Activated naive CD8-positive, alpha-beta T cell treated with anti-CD3 and anti-CD28 coated beads, Interleukin-2, amount 50 U/mL, for 16 hours (primary cell): Measurements from ENCODE around the gene ASPM.
A peak's percentile ranks its signal among the peaks of the same experiment; 100 is the strongest.

ENCODE experiments used
- DNase-seq: peaks from one replicate; pipeline ENCODE4 v3.0.0-alpha.2; 2020; ENCODE audit warnings: low read depth, low spot score

Gene ASPM, protein sequence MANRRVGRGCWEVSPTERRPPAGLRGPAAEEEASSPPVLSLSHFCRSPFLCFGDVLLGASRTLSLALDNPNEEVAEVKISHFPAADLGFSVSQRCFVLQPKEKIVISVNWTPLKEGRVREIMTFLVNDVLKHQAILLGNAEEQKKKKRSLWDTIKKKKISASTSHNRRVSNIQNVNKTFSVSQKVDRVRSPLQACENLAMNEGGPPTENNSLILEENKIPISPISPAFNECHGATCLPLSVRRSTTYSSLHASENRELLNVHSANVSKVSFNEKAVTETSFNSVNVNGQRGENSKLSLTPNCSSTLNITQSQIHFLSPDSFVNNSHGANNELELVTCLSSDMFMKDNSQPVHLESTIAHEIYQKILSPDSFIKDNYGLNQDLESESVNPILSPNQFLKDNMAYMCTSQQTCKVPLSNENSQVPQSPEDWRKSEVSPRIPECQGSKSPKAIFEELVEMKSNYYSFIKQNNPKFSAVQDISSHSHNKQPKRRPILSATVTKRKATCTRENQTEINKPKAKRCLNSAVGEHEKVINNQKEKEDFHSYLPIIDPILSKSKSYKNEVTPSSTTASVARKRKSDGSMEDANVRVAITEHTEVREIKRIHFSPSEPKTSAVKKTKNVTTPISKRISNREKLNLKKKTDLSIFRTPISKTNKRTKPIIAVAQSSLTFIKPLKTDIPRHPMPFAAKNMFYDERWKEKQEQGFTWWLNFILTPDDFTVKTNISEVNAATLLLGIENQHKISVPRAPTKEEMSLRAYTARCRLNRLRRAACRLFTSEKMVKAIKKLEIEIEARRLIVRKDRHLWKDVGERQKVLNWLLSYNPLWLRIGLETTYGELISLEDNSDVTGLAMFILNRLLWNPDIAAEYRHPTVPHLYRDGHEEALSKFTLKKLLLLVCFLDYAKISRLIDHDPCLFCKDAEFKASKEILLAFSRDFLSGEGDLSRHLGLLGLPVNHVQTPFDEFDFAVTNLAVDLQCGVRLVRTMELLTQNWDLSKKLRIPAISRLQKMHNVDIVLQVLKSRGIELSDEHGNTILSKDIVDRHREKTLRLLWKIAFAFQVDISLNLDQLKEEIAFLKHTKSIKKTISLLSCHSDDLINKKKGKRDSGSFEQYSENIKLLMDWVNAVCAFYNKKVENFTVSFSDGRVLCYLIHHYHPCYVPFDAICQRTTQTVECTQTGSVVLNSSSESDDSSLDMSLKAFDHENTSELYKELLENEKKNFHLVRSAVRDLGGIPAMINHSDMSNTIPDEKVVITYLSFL (N-terminal part only)

DNA sequence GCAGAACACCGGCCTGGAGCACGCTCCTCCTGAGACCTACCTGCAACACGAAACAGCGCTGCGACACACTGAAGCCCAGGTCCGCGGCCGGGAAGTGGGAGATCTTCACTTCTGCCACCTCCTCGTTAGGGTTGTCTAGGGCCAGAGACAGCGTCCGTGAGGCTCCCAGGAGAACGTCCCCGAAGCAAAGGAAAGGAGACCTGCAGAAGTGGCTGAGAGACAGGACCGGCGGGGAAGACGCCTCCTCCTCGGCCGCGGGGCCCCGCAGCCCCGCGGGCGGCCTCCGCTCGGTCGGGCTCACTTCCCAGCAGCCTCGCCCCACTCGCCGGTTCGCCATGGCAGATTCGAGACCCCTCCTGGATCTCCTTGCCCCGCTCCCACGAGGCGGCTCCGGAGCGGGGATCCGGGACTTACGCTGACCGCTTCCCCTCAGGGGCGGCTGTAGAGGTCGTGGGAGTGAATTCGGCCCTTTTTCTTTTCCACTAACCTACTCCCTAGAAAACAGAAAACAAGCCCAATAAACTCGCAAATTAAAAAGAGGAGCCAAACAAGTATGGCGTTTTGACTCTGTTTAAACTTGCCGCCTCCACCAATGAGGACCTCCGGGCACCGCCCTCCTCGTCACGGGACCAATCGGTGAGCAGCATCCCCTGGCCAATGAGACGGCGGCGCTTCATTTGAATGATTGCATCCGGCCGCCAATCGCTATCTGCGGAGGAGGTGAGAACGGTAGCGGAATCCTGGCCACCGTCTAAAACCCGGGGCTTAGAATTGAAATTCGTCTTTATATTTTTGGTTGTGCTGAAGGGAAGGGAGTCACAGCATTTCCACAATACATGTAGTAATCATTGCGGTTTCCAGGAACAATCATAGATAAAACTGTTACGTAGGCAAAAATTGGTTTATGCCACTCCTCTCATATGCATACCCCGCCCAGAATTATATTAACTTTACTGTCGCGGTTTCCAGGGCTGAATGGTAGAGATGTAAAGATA is at the start of gene ASPM:
Gene ASPM, minus strand, starts transcription at position 569 of the 995 bp plus-strand sequence. Its CDS starts 232 bp downstream, at position 337.
- DNase-seq = peak; percentile 89

DNA sequence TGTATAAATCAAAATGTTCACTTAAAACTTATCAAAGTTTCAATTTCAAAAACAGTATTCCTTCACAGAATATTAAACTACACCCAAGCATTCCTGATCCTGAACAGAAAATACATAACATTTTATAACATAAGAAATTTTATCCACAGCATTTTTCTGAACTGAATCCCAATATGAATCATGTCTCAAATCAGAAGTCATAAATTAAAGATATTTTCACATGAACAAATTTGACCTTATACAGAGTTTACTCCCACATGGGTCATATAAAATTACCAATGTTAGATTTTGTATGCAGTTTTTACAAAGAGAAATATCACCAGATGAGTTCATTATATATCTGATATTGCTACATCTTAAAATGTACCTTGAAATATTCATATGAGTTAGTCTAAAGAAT is 48.6 kb upstream of the ASPM start:
- no peak for DNase-seq

DNA sequence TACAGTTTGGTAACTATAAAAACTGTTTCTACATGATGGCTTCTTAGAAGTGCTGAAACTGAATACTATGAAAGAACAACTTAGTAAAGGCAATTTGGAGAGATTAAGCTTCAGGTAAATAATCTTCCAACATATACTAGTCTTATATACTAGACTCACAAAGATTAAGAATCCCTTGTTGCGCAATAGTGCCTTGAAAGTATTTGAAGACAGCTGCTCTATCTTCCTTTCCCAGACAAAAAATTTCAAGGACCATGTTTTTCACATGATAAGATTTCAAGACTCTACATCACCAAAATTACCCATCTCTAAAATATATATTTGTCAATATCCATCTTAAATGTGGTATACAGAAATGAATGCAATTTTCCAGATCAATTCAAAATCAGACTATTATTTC is 37.7 kb upstream of the ASPM start:
- DNase-seq = no peak

DNA sequence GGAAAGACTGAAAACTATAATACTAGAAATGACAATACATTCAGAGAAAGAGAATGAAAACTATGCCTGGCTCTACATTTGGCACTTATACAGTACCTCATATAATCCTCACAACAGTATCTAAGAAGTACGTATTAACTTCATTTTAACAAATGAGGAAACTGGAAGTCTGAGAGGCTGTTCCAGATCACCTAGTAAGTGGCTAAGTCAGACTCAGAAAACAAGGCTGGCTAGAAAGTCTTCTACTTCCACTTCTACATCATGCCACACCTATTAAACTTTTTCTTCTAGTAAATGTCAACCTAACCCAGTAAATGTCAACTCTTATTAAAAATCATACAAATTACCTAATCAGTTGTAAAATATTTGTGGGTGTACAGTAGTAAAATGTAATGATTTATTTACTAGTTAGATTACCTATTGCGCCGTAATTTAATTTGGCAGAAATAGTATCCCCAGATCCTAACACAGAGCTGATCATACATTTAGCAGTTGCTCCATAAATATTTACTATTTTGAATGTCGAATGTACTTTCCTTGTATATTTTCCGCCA is 36.8 kb upstream of the ASPM start:
- no peak for DNase-seq

- no peak for DNase-seq
These were observed 36.2 kb upstream of the ASPM start for GRCh38 chr1:197182716-197183115.

GRCh38 chr1:197181982-197182381 is 35.5 kb upstream of the ASPM start:
- no peak for DNase-seq

- DNase-seq = no peak
These were observed 33.9 kb upstream of the ASPM start for GRCh38 chr1:197180252-197180878.

- DNase-seq = no peak
These were observed 32.5 kb upstream of the ASPM start for GRCh38 chr1:197178998-197179397.

GRCh38 chr1:197174818-197175217 is 28.3 kb upstream of the ASPM start:
- no peak for DNase-seq

DNA sequence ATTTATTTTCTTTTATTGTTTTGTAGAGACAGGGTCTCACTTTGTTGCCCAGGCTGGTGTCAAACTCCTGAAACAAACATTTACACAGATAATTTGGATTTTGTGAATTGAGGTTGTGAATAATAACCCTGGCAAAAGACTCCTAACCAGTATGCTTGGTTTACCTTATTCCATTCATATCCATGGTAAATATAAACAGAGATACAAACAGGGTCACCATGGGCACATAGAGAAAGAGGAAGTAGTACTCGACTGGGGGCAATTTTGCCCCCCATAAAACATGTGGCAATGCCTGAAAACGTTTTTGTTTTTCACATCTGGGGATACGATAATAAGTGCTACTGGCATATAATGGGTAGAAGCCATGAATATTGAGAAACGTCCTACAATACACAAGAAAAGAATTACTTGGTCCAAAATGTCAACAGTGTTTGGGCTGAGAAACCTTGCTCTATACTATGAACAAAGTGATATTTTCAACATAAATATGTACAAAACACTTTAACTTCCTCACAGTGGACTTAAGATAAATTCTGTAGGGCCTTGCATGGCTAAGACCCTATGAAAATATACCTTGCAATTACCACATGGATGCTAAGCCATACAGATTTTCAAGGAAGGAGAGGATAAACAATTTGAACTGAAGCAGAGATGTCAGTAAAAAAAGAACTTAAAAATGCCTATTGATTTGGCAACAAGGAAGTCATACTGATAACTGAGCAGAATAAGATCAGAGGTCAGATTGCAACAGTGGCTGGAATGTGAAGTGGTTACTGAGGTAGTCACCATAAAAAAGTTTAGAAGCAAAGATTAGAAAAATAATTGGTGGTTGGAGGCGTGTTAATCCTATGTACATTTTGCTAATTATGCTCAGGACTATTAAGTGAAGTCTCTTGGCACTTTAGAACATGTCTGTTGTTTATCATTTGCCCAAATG is 27.4 kb upstream of the ASPM start:
- DNase-seq = no peak

DNA sequence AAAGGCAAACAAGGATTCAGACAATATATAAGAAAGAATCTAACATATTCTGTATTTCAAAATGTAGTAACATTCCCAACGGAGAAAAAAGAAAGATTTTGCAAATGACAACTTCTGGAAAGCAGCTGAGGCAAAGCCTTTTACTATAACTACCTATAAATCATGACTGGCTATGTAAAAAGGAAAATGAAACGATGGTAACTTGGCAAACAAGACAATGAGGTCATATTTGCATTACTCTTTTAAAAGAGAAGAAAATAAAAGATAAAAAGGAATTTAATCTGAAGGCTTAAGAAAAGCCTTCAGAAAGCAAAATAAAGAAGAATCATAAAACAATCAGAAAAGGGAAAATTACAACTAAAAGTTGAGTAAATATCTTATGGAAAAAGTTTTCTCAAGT is 25.1 kb upstream of the ASPM start:
- no peak for DNase-seq

GRCh38 chr1:197170538-197170937 is 24.1 kb upstream of the ASPM start:
- DNase-seq = no peak

- DNase-seq = no peak
These were observed 13.0 kb upstream of the ASPM start for GRCh38 chr1:197159461-197159860.

- DNase-seq = no peak
These were observed 10.2 kb upstream of the ASPM start for GRCh38 chr1:197156692-197157091.

DNA sequence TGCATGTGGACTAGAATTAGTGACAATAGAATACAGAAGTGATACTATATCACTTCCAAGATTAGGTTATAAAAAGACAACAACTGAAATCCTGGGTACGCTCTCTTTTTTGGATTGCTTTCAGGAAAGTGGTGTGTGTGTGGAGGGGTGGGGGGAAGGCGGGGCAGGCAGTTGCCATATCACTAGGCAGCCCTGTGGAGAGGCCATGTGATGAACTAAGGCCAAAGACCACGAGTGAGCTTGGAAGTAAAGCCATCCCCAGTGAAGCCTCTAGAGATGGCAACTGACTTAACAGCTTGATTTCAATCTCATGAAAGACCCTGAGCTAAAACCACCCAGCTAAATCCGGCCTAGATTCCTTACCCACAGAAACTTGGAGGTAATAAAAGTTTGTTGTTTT is 6.2 kb upstream of the ASPM start:
- DNase-seq = no peak

GRCh38 chr1:197151185-197151584 is 4.7 kb upstream of the ASPM start:
- no peak for DNase-seq

DNA sequence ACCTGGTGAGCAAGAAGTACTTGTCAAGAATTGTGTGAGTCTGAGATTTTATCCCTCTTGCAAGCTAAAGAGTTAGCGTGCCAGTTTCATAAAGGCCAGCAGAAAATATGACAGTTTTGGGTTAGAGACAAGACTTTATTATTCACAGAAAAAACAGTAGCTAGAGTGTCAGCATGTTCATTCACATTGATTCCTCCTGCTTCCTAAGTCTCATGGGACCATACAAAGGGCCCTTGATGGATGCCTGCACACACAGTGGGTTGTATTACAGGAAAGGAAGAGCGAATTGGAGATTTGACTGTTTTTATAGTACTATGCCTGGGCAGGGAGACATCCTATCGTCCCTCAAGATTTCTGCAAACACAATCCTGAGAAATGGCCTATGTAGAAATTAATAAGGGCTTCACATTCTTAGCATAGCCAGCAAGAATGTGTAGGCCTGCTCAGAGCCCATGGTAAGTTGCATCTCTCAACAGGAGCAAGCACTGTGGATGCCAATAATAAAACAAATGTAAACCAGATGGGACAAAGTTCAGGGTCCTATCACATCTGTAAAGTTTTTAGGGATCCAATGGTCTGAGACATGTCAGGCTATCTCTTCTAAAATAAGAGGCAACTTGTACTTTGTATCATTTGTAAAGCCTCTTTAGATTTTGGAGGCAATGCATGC is 4.0 kb upstream of the ASPM start:
- no peak for DNase-seq

DNA sequence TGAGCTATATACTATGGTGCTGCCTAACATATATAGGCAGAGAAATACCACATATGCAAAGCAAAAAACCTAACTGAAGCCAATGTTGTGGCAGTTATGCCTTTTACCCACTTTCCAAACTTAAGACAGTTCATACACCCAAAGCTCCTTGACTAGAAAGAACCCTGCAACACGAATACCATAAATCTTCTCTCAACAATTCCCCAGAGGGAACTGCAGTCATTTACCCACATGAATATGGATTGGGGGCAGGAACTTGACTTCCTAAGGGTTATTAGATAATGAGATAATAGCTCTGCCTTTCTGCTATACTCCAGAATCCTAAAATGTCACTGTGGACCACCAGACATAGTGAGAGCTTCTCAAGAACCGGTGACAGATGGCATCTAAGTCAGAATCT is 2.9 kb upstream of the ASPM start:
- DNase-seq = no peak
